PFSK-1 (cell line): ENCODE measurements around the gene OSBPL10.

Experiments used
- FOXP2 ChIP-seq: optimal IDR thresholded peaks from 2 replicates; pipeline ENCODE3; 2011; ENCODE audit warnings: borderline replicate concordance, control low read depth, inconsistent platforms; ENCODE audit not compliant: insufficient read depth; ENCODE audit errors: extremely low read length, extremely low read depth
- POLR2AphosphoS5 ChIP-seq: IDR thresholded peaks from 2 replicates; pipeline ENCODE4 v1.6.1; 2012; ENCODE audit warnings: low read depth, mild to moderate bottlenecking, control low read depth, low read length, moderate library complexity
- REST ChIP-seq, 2 experiments: IDR thresholded peaks; 2 replicates each; pipeline versions ENCODE4 v1.6.1 to v1.8.0; 2011 to 2012; ENCODE audit warnings: low read depth in 2 of 2, low read length in 2 of 2, control low read depth in 1 of 2, inconsistent platforms in 1 of 2, mild to moderate bottlenecking in 1 of 2, moderate library complexity in 1 of 2; ENCODE audit not compliant: insufficient read depth in 1 of 2
- SIN3A ChIP-seq: IDR thresholded peaks from 2 replicates; pipeline ENCODE4 v1.6.1; 2012; ENCODE audit warnings: mild to moderate bottlenecking, low read length, moderate library complexity, borderline replicate concordance; ENCODE audit not compliant: insufficient read depth
- TAF1 ChIP-seq: IDR thresholded peaks from 2 replicates; pipeline ENCODE4 v1.6.1; 2012; ENCODE audit warnings: low read length, control low read depth, borderline replicate concordance; ENCODE audit not compliant: insufficient read depth

- TF ChIP-seq SIN3A (no peak), POLR2AphosphoS5 (no peak), TAF1 (no peak), REST (IDR thresholded peaks at IDR 0.05; ENCODE audit: insufficient read depth in 1 of 2, low read depth in 2 of 2, low read length in 2 of 2) (no peak), FOXP2 (no peak)
These were observed 54.5 kb downstream of the OSBPL10 start for GRCh38 chr3:31926543-31926942.
